ENCODE measurements around the gene TTF1. TPM values are rescaled to one million over a fixed set of nuclear protein-coding genes. Genes with fewer than 3 reads are reported as not detected.
A peak's percentile ranks its signal among the peaks of the same experiment; 100 is the strongest.

Gene TTF1, protein sequence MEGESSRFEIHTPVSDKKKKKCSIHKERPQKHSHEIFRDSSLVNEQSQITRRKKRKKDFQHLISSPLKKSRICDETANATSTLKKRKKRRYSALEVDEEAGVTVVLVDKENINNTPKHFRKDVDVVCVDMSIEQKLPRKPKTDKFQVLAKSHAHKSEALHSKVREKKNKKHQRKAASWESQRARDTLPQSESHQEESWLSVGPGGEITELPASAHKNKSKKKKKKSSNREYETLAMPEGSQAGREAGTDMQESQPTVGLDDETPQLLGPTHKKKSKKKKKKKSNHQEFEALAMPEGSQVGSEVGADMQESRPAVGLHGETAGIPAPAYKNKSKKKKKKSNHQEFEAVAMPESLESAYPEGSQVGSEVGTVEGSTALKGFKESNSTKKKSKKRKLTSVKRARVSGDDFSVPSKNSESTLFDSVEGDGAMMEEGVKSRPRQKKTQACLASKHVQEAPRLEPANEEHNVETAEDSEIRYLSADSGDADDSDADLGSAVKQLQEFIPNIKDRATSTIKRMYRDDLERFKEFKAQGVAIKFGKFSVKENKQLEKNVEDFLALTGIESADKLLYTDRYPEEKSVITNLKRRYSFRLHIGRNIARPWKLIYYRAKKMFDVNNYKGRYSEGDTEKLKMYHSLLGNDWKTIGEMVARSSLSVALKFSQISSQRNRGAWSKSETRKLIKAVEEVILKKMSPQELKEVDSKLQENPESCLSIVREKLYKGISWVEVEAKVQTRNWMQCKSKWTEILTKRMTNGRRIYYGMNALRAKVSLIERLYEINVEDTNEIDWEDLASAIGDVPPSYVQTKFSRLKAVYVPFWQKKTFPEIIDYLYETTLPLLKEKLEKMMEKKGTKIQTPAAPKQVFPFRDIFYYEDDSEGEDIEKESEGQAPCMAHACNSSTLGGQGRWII
- 11.8 TPM for polyA plus RNA-seq (2012; ENCODE audit: low read depth, missing spikeins)

DNA sequence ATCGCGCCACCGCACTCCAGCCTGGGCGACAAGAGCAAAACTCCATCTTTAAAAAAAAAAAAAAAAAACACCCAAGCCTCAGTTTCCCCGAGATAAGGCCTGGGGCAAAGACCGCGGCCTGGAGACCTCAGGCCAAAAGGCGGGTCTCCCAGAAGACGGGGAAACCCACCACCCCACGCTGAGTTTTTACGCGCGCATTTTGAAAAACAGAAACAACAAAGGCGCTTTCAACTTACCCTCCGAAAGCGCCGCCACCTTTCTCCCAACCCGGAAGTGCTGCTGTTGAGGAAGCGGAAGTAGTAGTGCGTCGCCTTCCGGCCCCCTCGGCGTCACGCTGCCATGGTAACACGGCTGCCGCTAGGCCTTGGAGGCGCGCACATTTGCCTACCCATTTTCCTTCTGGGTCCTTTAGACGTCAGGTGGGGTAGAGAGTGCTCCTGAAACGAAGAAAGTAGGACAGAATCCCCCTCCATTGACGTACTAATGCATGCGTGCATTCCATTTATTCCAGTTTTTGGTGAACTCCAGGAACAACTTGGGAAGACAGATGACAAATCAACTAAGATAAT lies at the start of gene TTF1:
TTF1 (minus strand) TSS at position 287 of the 569 bp plus-strand sequence. CDS start 4,019 bp downstream, outside the sequence.
- peak; percentile 77 for TF ChIP-seq POLR2A (IDR thresholded peaks at IDR 0.05; ENCODE audit: low read depth, low read length)
- TF ChIP-seq SPI1 (IDR thresholded peaks at IDR 0.05; ENCODE audit: low read depth, low read length): peak; percentile 65
- peak; percentile 65 for TF ChIP-seq TAF1 (IDR thresholded peaks at IDR 0.05; ENCODE audit: low read depth, low read length)
- peak; percentile 91 for TF ChIP-seq POU2F2 (IDR thresholded peaks at IDR 0.05; ENCODE audit: low read depth, low read length)
- TF ChIP-seq PAX5 (IDR thresholded peaks at IDR 0.05; ENCODE audit: insufficient read depth, low read length, severe bottlenecking): no peak
- TF ChIP-seq POLR2AphosphoS5 (IDR thresholded peaks at IDR 0.05; ENCODE audit: low read depth, low read length): peak; percentile 74
- FAIRE-seq (peak; percentile 97), DNase-seq (ENCODE audit: insufficient read length, low spot score) (peak; percentile 80)

DNA sequence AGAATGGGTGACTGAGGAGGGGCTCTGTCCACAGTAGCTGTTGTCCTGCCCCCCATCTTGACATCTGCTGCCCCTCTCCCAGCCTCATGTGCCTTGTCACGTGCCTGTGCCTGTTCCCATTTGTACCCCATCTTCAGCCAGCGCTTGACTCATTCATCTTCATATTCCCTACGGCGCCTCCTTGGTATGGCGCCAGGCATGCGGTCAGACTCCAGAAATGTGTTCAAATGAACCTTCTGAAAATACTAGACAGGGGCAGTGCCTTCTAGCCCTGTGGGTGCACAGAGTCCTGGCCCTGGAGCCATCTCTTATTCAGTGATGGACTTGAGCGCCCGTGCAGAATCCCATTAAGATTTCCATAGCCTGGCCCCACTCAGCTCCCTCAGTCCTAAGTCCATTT lies 49.6 kb upstream of the TTF1 start:
- DNase-seq (ENCODE audit: insufficient read length, low spot score) (no peak), FAIRE-seq (no peak)
- TF ChIP-seq POLR2A (IDR thresholded peaks at IDR 0.05; ENCODE audit: low read depth, low read length): no peak
- no peak for TF ChIP-seq SPI1 (IDR thresholded peaks at IDR 0.05; ENCODE audit: low read depth, low read length)
- TF ChIP-seq POLR2AphosphoS5 (IDR thresholded peaks at IDR 0.05; ENCODE audit: low read depth, low read length): no peak
- TF ChIP-seq PAX5 (IDR thresholded peaks at IDR 0.05; ENCODE audit: insufficient read depth, low read length, severe bottlenecking): no peak
- no peak for TF ChIP-seq POU2F2 (IDR thresholded peaks at IDR 0.05; ENCODE audit: low read depth, low read length)
- TF ChIP-seq TAF1 (IDR thresholded peaks at IDR 0.05; ENCODE audit: low read depth, low read length): no peak

DNA sequence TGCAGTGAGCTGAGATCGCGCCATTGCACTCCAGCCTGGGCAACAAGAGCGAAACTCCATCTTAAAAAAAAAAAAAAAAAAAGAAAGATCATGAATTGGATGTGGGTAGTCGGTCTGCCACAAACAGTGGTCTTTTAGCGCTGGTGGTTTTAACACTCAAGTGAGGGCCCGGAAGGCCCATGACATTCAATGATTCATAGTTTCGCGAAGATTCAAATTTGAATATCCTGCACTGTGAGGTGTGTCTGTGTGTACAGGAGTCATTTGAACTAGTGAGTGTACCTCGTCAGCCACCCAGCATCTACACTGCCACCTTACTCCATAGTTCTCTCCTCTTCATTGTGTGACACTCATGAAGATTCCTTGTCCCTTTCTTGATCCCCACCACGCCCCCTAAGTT lies 44.6 kb upstream of the TTF1 start:
- DNase-seq (ENCODE audit: insufficient read length, low spot score): no peak
- no peak for FAIRE-seq

DNA sequence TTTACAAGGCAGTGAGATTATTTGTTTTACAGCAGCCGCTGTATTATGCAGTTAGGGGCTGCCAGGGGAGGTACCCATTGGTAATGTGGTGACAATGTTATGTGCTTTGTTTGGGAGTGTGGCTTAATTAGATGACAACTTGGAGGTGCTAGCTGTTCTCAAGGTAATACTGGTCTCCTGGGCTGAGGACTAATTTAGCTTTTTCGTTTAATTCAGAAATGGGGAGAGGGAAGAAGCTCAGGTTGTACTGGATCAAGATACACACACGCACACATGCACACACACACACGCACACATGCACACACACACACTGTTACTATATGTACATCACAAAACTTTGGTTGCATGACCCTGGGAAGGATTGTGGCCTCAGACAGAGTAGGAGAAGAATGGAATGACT lies 41.3 kb upstream of the TTF1 start:
- FAIRE-seq (no peak), DNase-seq (ENCODE audit: insufficient read length, low spot score) (no peak)
- TF ChIP-seq POLR2A (IDR thresholded peaks at IDR 0.05; ENCODE audit: low read depth, low read length): no peak
- TF ChIP-seq SPI1 (IDR thresholded peaks at IDR 0.05; ENCODE audit: low read depth, low read length): no peak
- TF ChIP-seq POU2F2 (IDR thresholded peaks at IDR 0.05; ENCODE audit: low read depth, low read length): no peak
- TF ChIP-seq PAX5 (IDR thresholded peaks at IDR 0.05; ENCODE audit: insufficient read depth, low read length, severe bottlenecking): no peak
- TF ChIP-seq TAF1 (IDR thresholded peaks at IDR 0.05; ENCODE audit: low read depth, low read length): no peak
- TF ChIP-seq POLR2AphosphoS5 (IDR thresholded peaks at IDR 0.05; ENCODE audit: low read depth, low read length): no peak

More for the DNA sequence above, 44.6 kb upstream of the TTF1 start:
- TF ChIP-seq POLR2AphosphoS5 (IDR thresholded peaks at IDR 0.05; ENCODE audit: low read depth, low read length): no peak
- no peak for TF ChIP-seq SPI1 (IDR thresholded peaks at IDR 0.05; ENCODE audit: low read depth, low read length)
- no peak for TF ChIP-seq TAF1 (IDR thresholded peaks at IDR 0.05; ENCODE audit: low read depth, low read length)
- TF ChIP-seq POU2F2 (IDR thresholded peaks at IDR 0.05; ENCODE audit: low read depth, low read length): no peak
- no peak for TF ChIP-seq PAX5 (IDR thresholded peaks at IDR 0.05; ENCODE audit: insufficient read depth, low read length, severe bottlenecking)
- no peak for TF ChIP-seq POLR2A (IDR thresholded peaks at IDR 0.05; ENCODE audit: low read depth, low read length)

DNA sequence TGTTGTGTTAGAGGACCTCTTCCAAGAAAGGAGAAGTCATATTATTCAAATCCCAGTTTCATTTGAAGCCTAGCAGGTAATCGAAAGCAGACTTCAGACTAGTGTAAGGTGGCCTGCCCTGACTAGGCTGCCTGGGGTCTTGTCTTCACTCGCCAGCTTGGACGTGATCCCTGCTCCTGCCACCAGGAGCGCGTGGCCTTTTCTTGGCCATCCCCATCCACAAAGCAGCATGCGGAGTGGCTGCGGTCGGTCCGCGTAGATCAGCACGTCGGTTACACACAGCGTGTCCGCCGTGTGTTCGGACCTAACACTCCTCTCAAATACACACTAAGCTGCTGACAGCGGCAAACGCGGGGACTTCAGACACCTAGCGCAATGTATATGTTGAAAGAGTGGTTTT lies 40.7 kb upstream of the TTF1 start:
- DNase-seq (ENCODE audit: insufficient read length, low spot score): no peak

GRCh38 chr9:132446887-132447286 lies 40.2 kb upstream of the TTF1 start:
- TF ChIP-seq POLR2AphosphoS5 (IDR thresholded peaks at IDR 0.05; ENCODE audit: low read depth, low read length) (no peak), POLR2A (IDR thresholded peaks at IDR 0.05; ENCODE audit: low read depth, low read length) (no peak), SPI1 (IDR thresholded peaks at IDR 0.05; ENCODE audit: low read depth, low read length) (no peak), POU2F2 (IDR thresholded peaks at IDR 0.05; ENCODE audit: low read depth, low read length) (no peak), TAF1 (IDR thresholded peaks at IDR 0.05; ENCODE audit: low read depth, low read length) (no peak), PAX5 (IDR thresholded peaks at IDR 0.05; ENCODE audit: insufficient read depth, low read length, severe bottlenecking) (no peak)
- DNase-seq (ENCODE audit: insufficient read length, low spot score) (no peak), FAIRE-seq (no peak)

More for the DNA sequence above, 40.7 kb upstream of the TTF1 start:
- TF ChIP-seq POLR2A (IDR thresholded peaks at IDR 0.05; ENCODE audit: low read depth, low read length): no peak
- no peak for TF ChIP-seq POU2F2 (IDR thresholded peaks at IDR 0.05; ENCODE audit: low read depth, low read length)
- no peak for TF ChIP-seq PAX5 (IDR thresholded peaks at IDR 0.05; ENCODE audit: insufficient read depth, low read length, severe bottlenecking)
- no peak for TF ChIP-seq TAF1 (IDR thresholded peaks at IDR 0.05; ENCODE audit: low read depth, low read length)
- TF ChIP-seq POLR2AphosphoS5 (IDR thresholded peaks at IDR 0.05; ENCODE audit: low read depth, low read length): no peak
- TF ChIP-seq SPI1 (IDR thresholded peaks at IDR 0.05; ENCODE audit: low read depth, low read length): no peak
- no peak for FAIRE-seq

DNA sequence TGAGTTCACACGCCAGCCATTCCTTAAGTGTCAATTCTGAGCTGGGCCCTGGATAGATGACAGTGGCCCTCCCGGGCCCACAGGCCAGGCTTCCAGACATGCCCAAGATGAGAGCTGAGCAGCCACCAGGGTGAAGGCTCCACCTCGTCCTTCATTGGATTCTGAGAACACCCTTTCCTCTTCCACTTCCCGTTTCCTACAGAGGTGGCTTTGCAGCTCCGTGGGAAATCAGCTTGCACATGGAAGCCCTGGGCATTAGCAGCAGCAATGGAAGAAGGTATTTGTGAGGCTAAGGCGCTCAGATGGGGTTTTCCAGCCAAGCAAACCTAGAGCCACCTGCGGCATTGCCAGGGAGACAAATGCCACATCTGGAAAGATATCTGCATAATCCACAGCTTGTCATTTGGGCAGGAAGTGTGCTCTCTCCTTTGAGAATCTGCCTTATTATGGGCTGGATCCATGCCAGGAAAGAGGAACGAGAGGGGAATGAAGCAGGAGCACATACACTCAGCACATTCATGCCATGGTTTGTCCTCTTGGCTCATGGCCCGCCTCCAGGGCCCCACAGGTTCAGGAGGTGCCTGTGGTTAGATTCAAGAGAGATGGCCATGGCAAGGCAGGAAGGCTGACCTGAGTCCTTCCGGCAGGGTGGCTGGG lies 37.4 kb upstream of the TTF1 start:
- no peak for FAIRE-seq
- no peak for TF ChIP-seq POLR2AphosphoS5 (IDR thresholded peaks at IDR 0.05; ENCODE audit: low read depth, low read length)
- no peak for TF ChIP-seq SPI1 (IDR thresholded peaks at IDR 0.05; ENCODE audit: low read depth, low read length)
- TF ChIP-seq POU2F2 (IDR thresholded peaks at IDR 0.05; ENCODE audit: low read depth, low read length): no peak
- TF ChIP-seq PAX5 (IDR thresholded peaks at IDR 0.05; ENCODE audit: insufficient read depth, low read length, severe bottlenecking): no peak
- TF ChIP-seq TAF1 (IDR thresholded peaks at IDR 0.05; ENCODE audit: low read depth, low read length): no peak
- no peak for TF ChIP-seq POLR2A (IDR thresholded peaks at IDR 0.05; ENCODE audit: low read depth, low read length)
- DNase-seq (ENCODE audit: insufficient read length, low spot score): no peak

DNA sequence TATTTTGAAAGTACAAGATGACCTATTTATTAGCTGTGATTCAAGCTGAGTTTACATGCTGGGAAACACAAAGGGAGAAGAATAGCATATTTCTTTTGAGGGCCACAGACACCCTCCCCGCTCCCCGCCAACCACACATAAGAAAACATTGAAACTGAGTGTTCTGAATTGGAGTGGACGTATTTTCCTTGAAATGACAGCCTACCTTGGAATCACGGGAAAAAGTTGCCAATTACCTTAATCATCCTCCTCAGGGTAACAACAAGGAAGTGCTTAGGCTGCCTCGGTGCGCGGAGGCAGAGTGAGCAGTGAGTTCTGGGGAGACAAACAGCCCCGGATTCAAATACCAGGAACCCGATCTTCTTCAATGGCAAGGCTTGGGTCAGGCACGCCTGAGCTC lies 34.8 kb upstream of the TTF1 start:
- no peak for FAIRE-seq
- TF ChIP-seq POU2F2 (IDR thresholded peaks at IDR 0.05; ENCODE audit: low read depth, low read length) (no peak), POLR2A (IDR thresholded peaks at IDR 0.05; ENCODE audit: low read depth, low read length) (no peak), SPI1 (IDR thresholded peaks at IDR 0.05; ENCODE audit: low read depth, low read length) (no peak), TAF1 (IDR thresholded peaks at IDR 0.05; ENCODE audit: low read depth, low read length) (no peak), POLR2AphosphoS5 (IDR thresholded peaks at IDR 0.05; ENCODE audit: low read depth, low read length) (no peak), PAX5 (IDR thresholded peaks at IDR 0.05; ENCODE audit: insufficient read depth, low read length, severe bottlenecking) (no peak)
- no peak for DNase-seq (ENCODE audit: insufficient read length, low spot score)
